Measurements from ENCODE around the gene PIP4P1. TPM values are rescaled to one million over a fixed set of nuclear protein-coding genes. Genes with fewer than 3 reads are reported as not detected.
"Not testable (repeated sequence)": the region's sequence is repeated elsewhere in the genome, so short reads cannot be mapped to it uniquely, and the experiment has no call there.

Gene PIP4P1
- total RNA-seq, 2 donors from 2014 or later, result 25.3 to 27.5 TPM

- DNase-seq (ENCODE audit: low spot score), result no peak
Measured at GRCh38 chr14:20446889-20447288, 14.3 kb downstream of the PIP4P1 start.

GRCh38 chr14:20443650-20444049 lies 17.6 kb downstream of the PIP4P1 start:
- intact Hi-C loops (cut with DNase I), result not testable (repeated sequence)

More at GRCh38 chr14:20446889-20447288, 14.3 kb downstream of the PIP4P1 start:
- intact Hi-C loops (cut with DNase I), result no loop called here

DNA sequence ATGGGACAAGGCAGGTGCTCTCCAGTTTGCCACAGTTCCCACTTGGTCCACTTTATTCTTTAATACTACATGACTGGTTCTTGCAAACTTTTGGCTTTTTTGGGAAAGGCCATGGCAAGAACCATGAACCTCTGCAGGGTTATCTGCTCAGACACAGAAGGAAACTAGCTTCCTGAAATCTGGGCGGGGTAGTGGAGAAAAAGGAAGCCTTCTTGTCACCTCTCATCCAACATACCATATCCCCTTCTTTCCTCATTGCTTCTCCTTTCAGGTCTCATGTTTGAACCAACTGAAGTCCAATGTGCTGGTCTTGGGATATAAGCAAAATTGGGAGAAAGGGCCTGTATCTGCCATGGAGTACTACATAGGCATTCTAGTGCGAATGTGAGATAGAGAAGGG lies 19.8 kb downstream of the PIP4P1 start:
- intact Hi-C loops (cut with DNase I), result no loop called here
- no peak for DNase-seq (ENCODE audit: low spot score)

More at GRCh38 chr14:20443650-20444049, 17.6 kb downstream of the PIP4P1 start:
- DNase-seq (ENCODE audit: low spot score), result not testable (repeated sequence)

GRCh38 chr14:20440882-20441281 lies 20.4 kb downstream of the PIP4P1 start:
- no peak for DNase-seq (ENCODE audit: low spot score)
- intact Hi-C loops (cut with DNase I), result no loop called here

- DNase-seq (ENCODE audit: low spot score), result no peak
- intact Hi-C loops (cut with DNase I), result no loop called here
Measured at GRCh38 chr14:20440465-20440864, 20.8 kb downstream of the PIP4P1 start.

- DNase-seq (ENCODE audit: low spot score), result no peak
Measured at GRCh38 chr14:20438664-20439063, 22.6 kb downstream of the PIP4P1 start.

GRCh38 chr14:20436363-20436755 lies 24.9 kb downstream of the PIP4P1 start:
- no peak for DNase-seq (ENCODE audit: low spot score)
- intact Hi-C loops (cut with DNase I), result no loop called here

More at GRCh38 chr14:20438664-20439063, 22.6 kb downstream of the PIP4P1 start:
- intact Hi-C loops (cut with DNase I), result no loop called here

DNA sequence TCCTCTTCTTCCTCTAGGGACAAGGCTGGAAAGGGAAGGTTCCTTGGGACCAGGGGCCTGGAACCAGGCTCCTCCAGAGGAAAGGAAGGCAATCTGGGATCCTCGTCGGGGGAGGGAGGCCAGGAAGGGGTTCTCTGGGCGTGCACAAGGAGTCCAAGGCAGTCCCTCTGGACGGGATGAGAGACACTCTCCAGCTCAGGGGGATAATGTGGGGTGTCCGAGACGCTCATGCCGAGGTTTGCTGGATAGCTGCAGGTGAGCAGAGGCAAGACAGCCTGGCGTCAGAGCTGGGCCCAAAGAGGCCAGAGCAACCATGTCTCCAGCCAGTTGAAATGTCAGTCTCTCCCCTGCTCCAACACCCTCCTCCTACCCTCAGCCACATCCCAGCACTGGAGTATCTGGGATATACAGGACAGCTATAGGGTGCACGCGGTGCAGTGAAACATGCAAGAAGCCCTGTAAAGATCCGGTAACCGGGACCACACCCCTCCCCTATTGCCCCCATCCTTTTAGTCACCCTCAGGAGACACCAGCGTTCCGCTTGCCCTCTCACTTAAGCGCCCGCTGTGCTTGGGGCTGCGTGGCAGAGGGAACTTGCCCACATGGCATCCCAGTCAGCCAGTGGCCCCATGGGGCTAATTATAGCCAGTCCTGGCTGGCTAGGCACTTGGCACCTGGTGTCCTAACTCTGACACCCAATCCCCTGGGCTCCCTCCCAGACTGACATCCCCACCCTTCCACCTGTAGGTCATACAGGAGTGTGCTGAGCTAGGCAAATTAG lies 25.5 kb downstream of the PIP4P1 start, which contains the start of gene KLHL33:
Gene KLHL33 (minus strand): TSS at position 585 of the 781 bp plus-strand sequence. CDS start 355 bp downstream, at position 230.
- no peak for DNase-seq (ENCODE audit: low spot score)
- intact Hi-C loops (cut with DNase I), result no loop called here

- intact Hi-C loops (cut with DNase I), result no loop called here
- peak; percentile 91 for DNase-seq (ENCODE audit: low spot score)
Measured at GRCh38 chr14:20434701-20435581, 26.3 kb downstream of the PIP4P1 start.

- DNase-seq (ENCODE audit: low spot score), result no peak
- intact Hi-C loops (cut with DNase I), result no loop called here
Measured at GRCh38 chr14:20429801-20430669, 31.2 kb downstream of the PIP4P1 start.

GRCh38 chr14:20428802-20429201 lies 32.4 kb downstream of the PIP4P1 start:
- intact Hi-C loops (cut with DNase I), result no loop called here

GRCh38 chr14:20428010-20428365 lies 33.2 kb downstream of the PIP4P1 start:
- no peak for DNase-seq (ENCODE audit: low spot score)
- intact Hi-C loops (cut with DNase I), result no loop called here

More at GRCh38 chr14:20428802-20429201, 32.4 kb downstream of the PIP4P1 start:
- DNase-seq (ENCODE audit: low spot score), result no peak

GRCh38 chr14:20427231-20428009 lies 33.8 kb downstream of the PIP4P1 start:
- intact Hi-C loops (cut with DNase I), result no loop called here
- DNase-seq (ENCODE audit: low spot score), result no peak

DNA sequence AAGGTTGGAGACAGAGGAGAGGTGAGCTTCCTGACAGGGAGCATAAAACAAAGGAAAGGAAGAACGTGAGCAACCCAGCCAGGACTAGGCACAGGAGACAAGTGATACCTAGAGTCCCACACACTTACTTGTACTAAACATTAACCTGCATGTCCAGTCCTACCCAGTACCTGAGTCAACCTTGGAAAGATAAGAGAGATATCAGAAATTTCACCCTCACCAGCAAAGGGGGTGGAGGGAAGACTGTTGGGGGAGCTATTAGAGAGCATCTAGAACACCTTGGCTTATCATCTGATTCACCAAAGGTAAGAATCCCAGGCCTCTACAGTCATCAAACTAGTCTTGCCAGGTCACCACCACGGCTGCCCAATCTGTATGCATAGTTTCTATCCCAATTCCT lies 36.4 kb downstream of the PIP4P1 start:
- no peak for DNase-seq (ENCODE audit: low spot score)
- intact Hi-C loops (cut with DNase I), result no loop called here

GRCh38 chr14:20422886-20423285 lies 38.3 kb downstream of the PIP4P1 start:
- DNase-seq (ENCODE audit: low spot score), result no peak
- intact Hi-C loops (cut with DNase I), result no loop called here

DNA sequence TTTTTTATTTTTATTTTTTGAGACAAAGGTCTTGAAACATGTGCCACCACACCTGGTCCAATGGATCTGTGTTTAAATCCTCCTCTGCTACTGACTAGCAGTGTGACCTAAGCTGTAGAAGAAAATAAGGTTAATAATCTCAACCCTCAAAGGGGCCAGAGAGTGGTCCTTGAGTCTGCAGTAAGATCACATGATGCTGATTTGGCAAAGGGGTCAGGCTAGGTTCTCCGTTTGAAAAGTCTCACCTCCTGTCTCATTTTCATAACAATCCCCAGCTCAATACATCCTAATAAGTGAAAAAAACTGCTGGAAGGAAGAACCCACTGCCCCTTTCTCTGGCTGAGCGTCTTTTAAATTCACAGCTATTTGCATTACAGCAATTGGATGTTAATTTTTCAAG lies 40.0 kb downstream of the PIP4P1 start:
- DNase-seq (ENCODE audit: low spot score), result no peak
- intact Hi-C loops (cut with DNase I), result loop anchor here in 1 of 2 donors (1.0 kb wide), 1 partner anchor 20 kb away; no protein-coding TSS in a partner anchor

GRCh38 chr14:20419419-20419818 lies 41.8 kb downstream of the PIP4P1 start:
- intact Hi-C loops (cut with DNase I), result no loop called here
- DNase-seq (ENCODE audit: low spot score), result no peak

GRCh38 chr14:20418501-20418909 lies 42.7 kb downstream of the PIP4P1 start:
- no peak for DNase-seq (ENCODE audit: low spot score)
- intact Hi-C loops (cut with DNase I), result no loop called here

Data from posterior vena cava (tissue), 2 donors.